Spleen (tissue), 11 donors: ENCODE measurements around the gene TMEM132C. TPM values are rescaled to one million over a fixed set of nuclear protein-coding genes. Genes with fewer than 3 reads are reported as not detected.

Experiments
- DNase-seq: peaks from one replicate; pipeline ENCODE4 v3.0.0-alpha.2; 2020
- H3K27ac ChIP-seq, 8 donors: fragments of 200-600 bp; sonication (generic) in 7 of 8; 1 replicate in 4 of 8; 2 replicates in 4 of 8; pipeline versions ENCODE4 v1.5.0 to v1.8.0; 2016 to 2021; ENCODE audit warnings: inconsistent platforms in 4 of 8, mild to moderate bottlenecking in 4 of 8, moderate library complexity in 1 of 8
- H3K27me3 ChIP-seq, 7 donors: fragments of 200-600 bp; sonication (generic) in 6 of 7; replicated peaks in 1 of 7; 1 replicate in 4 of 7; 2 replicates in 3 of 7; pipeline versions ENCODE4 v1.5.0 to v1.8.0; 2016 to 2021; ENCODE audit warnings: inconsistent platforms in 3 of 7, mild to moderate bottlenecking in 1 of 7
- H3K36me3 ChIP-seq, 6 donors: fragments of 200-600 bp; sonication (generic) in 5 of 6; 1 replicate in 4 of 6; 2 replicates in 2 of 6; pipeline versions ENCODE4 v1.5.0 to v1.8.0; 2016 to 2021; ENCODE audit warnings: inconsistent platforms in 2 of 6
- H3K4me1 ChIP-seq, 6 donors: fragments of 200-600 bp; sonication (generic) in 5 of 6; 1 replicate in 3 of 6; 2 replicates in 3 of 6; pipeline versions ENCODE4 v1.5.0 to v1.8.0; 2016 to 2021; ENCODE audit warnings: inconsistent platforms in 3 of 6
- H3K4me3 ChIP-seq, 8 donors: fragments of 200-600 bp; sonication (generic) in 7 of 8; 1 replicate in 4 of 8; 2 replicates in 4 of 8; pipeline versions ENCODE4 v1.5.0 to v1.8.0; 2016 to 2021; ENCODE audit warnings: inconsistent platforms in 4 of 8, mild to moderate bottlenecking in 4 of 8, moderate library complexity in 2 of 8
- H3K9me3 ChIP-seq, 8 donors: fragments of 200-600 bp; sonication (generic) in 7 of 8; 1 replicate in 4 of 8; 2 replicates in 4 of 8; pipeline versions ENCODE4 v1.5.0 to v1.8.0; 2016 to 2021; ENCODE audit warnings: inconsistent platforms in 4 of 8
- CTCF ChIP-seq, 11 experiments: fragments of 200-600 bp in 7 of 11; fragments of 450-650 bp in 4 of 11; sonication (generic) in 4 of 11; IDR thresholded peaks in 8 of 11; conservative IDR thresholded peaks in 3 of 11; 1 replicate in 7 of 11; 2 replicates in 4 of 11; pipeline versions ENCODE4 v1.4.0 to v1.8.0; 2016 to 2021; ENCODE audit warnings: antibody characterized with exemption in 11 of 11, inconsistent platforms in 4 of 11, mild to moderate bottlenecking in 1 of 11
- POLR2A ChIP-seq, 3 donors: fragments of 450-650 bp; IDR thresholded peaks; one replicate each; pipeline ENCODE4 v1.5.1; 2017; ENCODE audit warnings: antibody characterized with exemption in 3 of 3, mild to moderate bottlenecking in 1 of 3
- POLR2AphosphoS5 ChIP-seq, 3 donors: sonication (generic); formaldehyde crosslinking; IDR thresholded peaks; one replicate each; pipeline ENCODE4 v1.5.1; 2017; ENCODE audit warnings: antibody characterized with exemption in 3 of 3
- WGBS, 5 donors: extraction: QIAGEN DNeasy Blood & Tissue Kit in 3 of 5; methylation state at CpG; one replicate each; pipeline versions ENCODE4 v1.1.5 to v1.1.7; 2013 to 2018; 5-methylcytosine and 5-hydroxymethylcytosine counted together
- intact Hi-C: fragments of 100-400 bp; cut with DNase I; formaldehyde crosslinking; loops from one replicate; pipeline ENCODE4 v1.15.0; 2023; ENCODE audit warnings: low total_unique reads
- polyA plus RNA-seq, 3 donors: library from polyadenylated mRNA; stranded (reverse); fragments of 200-250 nt; gene quantifications; one replicate each; pipeline ENCODE4 v1.2.1, GENCODE V29; 2013
- total RNA-seq, 7 donors: library from RNA; depleted of rRNA in 3 of 7; stranded (reverse); fragments of >200 nt in 3 of 7; fragmentation: NEBNext Ultra II Directional in 4 of 7; extraction: Animal tissue kit (Norgen Biotek cat#: 25700) in 4 of 7; gene quantifications; one replicate each; pipeline versions ENCODE4 v1.1.0 to v1.2.1, GENCODE V29; 2016 to 2021
- donor health status: healthy with polysubstance abuse.
- donor health status: DM: no; HTN: no; CAD: no; lungs with moderate emphysema.
- donor health status: DM: no; HTN: no; CAD: no.
- donor health status: Bipolar disorder and iron deficiency.
- donor health status: healthy.
- donor health status: DM: no; HTN: no; CAD: no.
- donor health status: DM: yes; HTN: yes; CAD: no.

The TMEM132C gene
- total and polyA plus RNA-seq, 10 donors: 0.08 to 0.83 (median 0.25) TPM; not detected in 4

GRCh38 chr12:128684352-128684751 lies 417.4 kb downstream of the TMEM132C start:
- Histone ChIP-seq H3K27me3 (peaks cover 0 to 12% (median 0%) of the 10 kb centered on the region in 7 donors), H3K9me3 (peaks cover 0 to 3% (median 0%) of the 10 kb centered on the region in 8 donors), H3K27ac (no peak overlapping the region), H3K4me3 (no peak overlapping the region), H3K4me1 (no peaks in the 10 kb centered on the region), H3K36me3 (no peaks in the 10 kb centered on the region)
- intact Hi-C loops: no loop called here
- no peak for DNase-seq
- 75 to 85% (median 81%) methylated on average over 9 of the region's 9 CpGs for WGBS, 5 donors
- TF ChIP-seq POLR2A (IDR thresholded peaks at IDR 0.05): no peak
- no peak for TF ChIP-seq CTCF (IDR thresholded peaks at IDR 0.05 in 8 of 11, conservative IDR thresholded peaks at IDR 0.05 in 3 of 11)
- TF ChIP-seq POLR2AphosphoS5 (IDR thresholded peaks at IDR 0.05): no peak

GRCh38 chr12:128685903-128686475 lies 419.0 kb downstream of the TMEM132C start:
- no peak overlapping the region for H3K27ac ChIP-seq
- intact Hi-C loops: no loop called here
- no peaks in the 10 kb centered on the region for H3K4me1 ChIP-seq
- H3K27me3 ChIP-seq: peaks cover 0 to 12% (median 0%) of the 10 kb centered on the region in 7 donors
- DNase-seq: no peak
- no peak overlapping the region for H3K4me3 ChIP-seq
- H3K36me3 ChIP-seq: no peaks in the 10 kb centered on the region
- no peaks in the 10 kb centered on the region for H3K9me3 ChIP-seq
- no peak for TF ChIP-seq POLR2A (IDR thresholded peaks at IDR 0.05)
- TF ChIP-seq CTCF (IDR thresholded peaks at IDR 0.05 in 8 of 11, conservative IDR thresholded peaks at IDR 0.05 in 3 of 11): no peak
- no peak for TF ChIP-seq POLR2AphosphoS5 (IDR thresholded peaks at IDR 0.05)
- 76 to 96% (median 88%) methylated on average over 11 of the region's 11 CpGs for WGBS, 5 donors

GRCh38 chr12:128687851-128688250 lies 420.9 kb downstream of the TMEM132C start:
- no peaks in the 10 kb centered on the region for H3K36me3 ChIP-seq
- H3K4me1 ChIP-seq: no peaks in the 10 kb centered on the region
- intact Hi-C loops: no loop called here
- no peak for DNase-seq
- no peak for TF ChIP-seq CTCF (IDR thresholded peaks at IDR 0.05 in 8 of 11, conservative IDR thresholded peaks at IDR 0.05 in 3 of 11)
- TF ChIP-seq POLR2AphosphoS5 (IDR thresholded peaks at IDR 0.05): no peak
- TF ChIP-seq POLR2A (IDR thresholded peaks at IDR 0.05): no peak
- H3K27me3 ChIP-seq: peaks cover 0 to 10% (median 0%) of the 10 kb centered on the region in 7 donors
- H3K4me3 ChIP-seq: no peak overlapping the region
- 67 to 84% (median 76%) methylated on average over 7 of the region's 7 CpGs for WGBS, 5 donors
- no peak overlapping the region for H3K27ac ChIP-seq
- no peaks in the 10 kb centered on the region for H3K9me3 ChIP-seq

- H3K4me1 ChIP-seq: no peaks in the 10 kb centered on the region
- TF ChIP-seq POLR2AphosphoS5 (IDR thresholded peaks at IDR 0.05): no peak
- no peak for TF ChIP-seq POLR2A (IDR thresholded peaks at IDR 0.05)
- TF ChIP-seq CTCF (IDR thresholded peaks at IDR 0.05 in 8 of 11, conservative IDR thresholded peaks at IDR 0.05 in 3 of 11): no peak
- H3K9me3 ChIP-seq: no peaks in the 10 kb centered on the region
- no peak for DNase-seq
- intact Hi-C loops: no loop called here
- no peaks in the 10 kb centered on the region for H3K36me3 ChIP-seq
- no peak overlapping the region for H3K4me3 ChIP-seq
- WGBS, 5 donors: 74 to 85% (median 76%) methylated on average over 2 of the region's 2 CpGs
- H3K27me3 ChIP-seq: peaks cover 0 to 5% (median 0%) of the 10 kb centered on the region in 7 donors
- H3K27ac ChIP-seq: no peak overlapping the region
Observed at GRCh38 chr12:128690641-128691040, 423.7 kb downstream of the TMEM132C start.
